Stimulated activated CD4-positive, alpha-beta T cell treated with anti-CD3 and anti-CD28 coated beads, Interleukin-12 subunit alpha, Interleukin-12 subunit beta, amount 100 ng/mL, for 48 hours (primary cell): Measurements from ENCODE around the gene ATP2A1.
"Not testable (repeated sequence)": the region's sequence is repeated elsewhere in the genome, so short reads cannot be mapped to it uniquely, and the experiment has no call there.

Source experiments
- DNase-seq, 3 donors: peaks; one replicate each; pipeline ENCODE4 v3.0.0-alpha.2; 2020; ENCODE audit warnings: low read depth in 2 of 3, low spot score in 1 of 3

ATP2A1 gene

GRCh38 chr16:28880955-28881354 is 2.7 kb downstream of the ATP2A1 start:
- DNase-seq, result no peak

- DNase-seq, result not testable (repeated sequence)
Measured at GRCh38 chr16:28881565-28881964, 3.3 kb downstream of the ATP2A1 start.

DNA sequence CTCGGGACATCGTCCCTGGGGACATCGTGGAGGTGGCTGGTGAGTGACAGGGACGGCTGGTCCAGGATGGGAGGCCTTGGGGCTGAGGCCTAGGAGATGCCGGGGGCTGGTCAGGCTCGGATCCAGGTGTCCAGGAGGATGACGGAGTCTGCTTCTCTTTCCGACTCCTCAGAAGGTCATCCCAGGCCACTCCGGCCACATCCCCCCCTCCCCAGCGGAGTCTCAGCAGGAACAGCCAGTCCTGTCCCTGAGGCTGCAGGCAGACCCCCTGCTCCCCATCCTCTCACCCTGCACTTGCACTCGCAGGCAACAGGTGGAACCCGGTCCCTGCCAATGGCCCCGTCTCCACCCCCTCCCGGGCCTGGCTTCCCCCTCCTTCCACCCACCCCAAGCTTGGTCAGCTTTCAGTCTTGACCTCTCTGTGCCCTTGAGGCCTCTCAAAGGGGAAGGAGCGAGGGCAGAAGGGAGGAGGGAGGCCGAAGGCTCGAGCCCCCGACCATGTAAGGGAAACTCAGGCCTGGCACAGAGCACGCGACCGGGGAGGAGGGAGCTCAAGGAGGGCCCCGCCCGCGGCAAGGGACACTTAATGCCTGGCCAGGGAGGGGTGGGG is 4.4 kb downstream of the ATP2A1 start:
- no peak for DNase-seq

- DNase-seq, result no peak
Measured at GRCh38 chr16:28883221-28883996, 5.1 kb downstream of the ATP2A1 start.

GRCh38 chr16:28884045-28884444 is 5.8 kb downstream of the ATP2A1 start:
- no peak for DNase-seq

- DNase-seq, result no peak
Measured at GRCh38 chr16:28886945-28887344, 8.7 kb downstream of the ATP2A1 start.

- not testable (repeated sequence) for DNase-seq
Measured at GRCh38 chr16:28890355-28890754, 12.1 kb downstream of the ATP2A1 start.

DNA sequence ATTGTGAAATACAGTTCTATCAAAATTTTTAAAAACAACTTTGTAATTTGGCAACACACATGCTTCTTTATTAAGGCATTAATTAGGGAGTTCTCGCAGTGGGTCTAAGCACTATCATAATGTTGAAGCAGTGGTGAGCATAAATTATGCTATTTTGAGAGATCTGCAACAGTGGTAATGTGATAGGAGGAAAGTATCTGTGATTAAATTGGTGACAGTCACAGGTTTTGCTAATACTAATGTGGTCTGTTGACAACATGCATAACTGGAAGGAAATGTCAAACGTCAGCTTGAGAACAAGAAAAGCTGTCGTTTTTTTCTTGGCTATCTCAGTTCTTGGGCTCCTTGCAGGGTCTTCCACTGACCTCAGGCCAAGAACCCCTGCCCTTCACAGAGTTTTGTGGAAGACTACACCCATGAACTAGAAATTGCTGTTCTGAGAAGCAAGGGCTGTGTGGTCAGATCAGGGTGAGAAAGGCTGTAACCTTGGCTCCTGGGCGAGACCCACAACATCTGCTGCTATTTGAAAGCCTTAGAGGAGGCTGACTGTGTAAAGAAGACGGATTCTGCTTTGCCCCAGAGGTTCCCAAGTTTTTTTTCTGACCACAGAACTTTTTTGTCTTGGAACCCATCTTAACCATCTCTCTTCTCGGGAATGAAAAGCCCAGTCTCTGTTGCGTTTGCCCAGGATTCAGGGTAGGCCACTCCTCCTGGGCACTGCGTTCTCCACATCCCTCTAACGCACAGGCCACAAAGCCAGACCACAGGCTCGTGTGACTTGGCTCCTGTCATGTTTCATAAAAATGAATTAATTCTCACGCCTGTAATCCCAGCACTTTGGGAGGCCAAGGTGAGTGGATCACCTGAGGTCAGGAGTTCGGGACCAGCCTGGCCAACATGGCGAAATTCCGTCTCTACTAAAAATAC is 13.9 kb downstream of the ATP2A1 start:
- no peak for DNase-seq

- no peak for DNase-seq
Measured at GRCh38 chr16:28893291-28893690, 15.0 kb downstream of the ATP2A1 start.

DNA sequence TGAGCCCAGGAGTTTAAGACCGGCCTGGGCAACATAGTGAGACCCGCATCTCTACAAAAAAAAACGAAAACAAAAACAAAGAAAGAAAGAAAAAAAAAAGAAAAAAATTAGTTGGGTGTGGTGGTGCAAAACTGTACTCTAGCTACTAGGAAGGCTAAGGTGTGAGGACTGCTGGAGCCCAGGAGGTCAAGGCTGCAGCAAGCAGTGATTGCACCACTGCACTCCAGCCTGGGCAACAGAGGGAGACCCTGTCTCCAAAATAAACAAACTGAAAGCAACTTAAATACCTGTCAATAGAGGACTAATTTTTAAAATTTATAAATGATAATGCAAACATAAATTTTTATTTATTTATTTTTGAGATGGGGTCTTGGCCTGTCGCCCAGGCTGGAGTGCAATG is 17.3 kb downstream of the ATP2A1 start:
- no peak for DNase-seq

GRCh38 chr16:28897826-28898225 is 19.5 kb downstream of the ATP2A1 start:
- no peak for DNase-seq

DNA sequence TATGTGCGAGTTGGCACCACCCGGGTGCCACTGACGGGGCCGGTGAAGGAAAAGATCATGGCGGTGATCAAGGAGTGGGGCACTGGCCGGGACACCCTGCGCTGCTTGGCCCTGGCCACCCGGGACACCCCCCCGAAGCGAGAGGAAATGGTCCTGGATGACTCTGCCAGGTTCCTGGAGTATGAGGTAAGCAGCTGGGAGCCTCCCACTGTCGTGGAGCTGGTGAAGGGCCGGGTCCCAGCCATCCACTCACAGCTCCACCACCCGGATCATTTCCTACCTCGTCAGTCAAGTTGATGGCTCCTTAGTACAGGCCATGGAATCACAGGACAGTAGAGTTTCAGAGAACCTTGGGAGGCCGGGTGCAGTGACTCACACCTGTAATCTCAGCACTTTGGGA is 20.0 kb downstream of the ATP2A1 start:
- no peak for DNase-seq

DNA sequence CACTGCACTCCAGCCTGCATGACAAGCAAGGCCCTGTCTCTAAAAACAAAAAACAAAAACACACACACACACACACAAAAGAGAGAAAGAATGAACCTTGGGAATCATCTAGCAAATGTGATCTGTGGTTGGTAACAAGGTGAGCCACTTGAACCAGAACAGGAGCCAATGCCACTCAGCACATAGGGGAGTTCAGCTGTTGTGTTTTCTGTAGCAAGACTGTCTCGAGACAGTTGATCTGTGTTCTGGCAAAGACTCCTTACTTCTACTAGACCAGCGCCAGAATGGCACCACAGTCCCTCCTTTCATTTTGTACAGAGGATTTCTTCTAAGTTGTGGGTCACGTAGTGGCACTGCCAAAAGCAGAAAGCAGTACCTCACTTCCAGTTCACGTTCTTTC is 20.7 kb downstream of the ATP2A1 start:
- no peak for DNase-seq

DNA sequence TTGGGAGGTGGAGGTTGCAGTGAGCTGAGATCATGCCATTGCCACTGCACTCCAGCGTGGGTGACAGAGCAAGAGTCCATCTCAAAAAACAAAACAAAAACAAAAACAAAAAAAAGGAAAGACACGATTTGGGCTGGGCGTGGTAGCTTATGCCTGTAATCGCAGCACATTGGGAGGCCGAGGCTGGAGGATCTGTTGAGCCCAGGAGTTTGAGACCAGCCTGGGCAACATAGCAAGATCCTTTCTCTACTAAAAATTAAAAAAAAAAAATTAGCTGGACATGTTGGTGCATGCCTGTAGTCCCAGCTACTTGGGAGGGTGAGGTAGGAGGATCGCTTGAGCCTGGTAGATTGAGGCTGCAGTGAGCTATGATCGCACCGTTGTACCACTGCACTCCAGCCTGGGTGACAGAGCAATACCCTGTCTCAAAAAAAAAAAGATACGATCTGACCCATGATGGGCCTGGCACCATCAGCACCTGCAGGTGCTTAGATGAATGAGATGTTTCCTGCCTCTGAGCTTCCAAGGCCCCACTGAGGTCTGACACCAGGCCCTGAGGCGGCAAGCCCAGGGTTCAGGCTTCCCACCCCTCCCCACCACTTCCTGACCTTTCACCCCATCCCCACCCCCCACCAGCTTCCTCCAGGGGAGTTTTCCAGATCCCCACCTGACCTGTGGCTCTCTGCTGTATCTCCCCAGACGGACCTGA is 21.7 kb downstream of the ATP2A1 start:
- no peak for DNase-seq

- DNase-seq, result no peak
Measured at GRCh38 chr16:28900601-28901000, 22.3 kb downstream of the ATP2A1 start.

DNA sequence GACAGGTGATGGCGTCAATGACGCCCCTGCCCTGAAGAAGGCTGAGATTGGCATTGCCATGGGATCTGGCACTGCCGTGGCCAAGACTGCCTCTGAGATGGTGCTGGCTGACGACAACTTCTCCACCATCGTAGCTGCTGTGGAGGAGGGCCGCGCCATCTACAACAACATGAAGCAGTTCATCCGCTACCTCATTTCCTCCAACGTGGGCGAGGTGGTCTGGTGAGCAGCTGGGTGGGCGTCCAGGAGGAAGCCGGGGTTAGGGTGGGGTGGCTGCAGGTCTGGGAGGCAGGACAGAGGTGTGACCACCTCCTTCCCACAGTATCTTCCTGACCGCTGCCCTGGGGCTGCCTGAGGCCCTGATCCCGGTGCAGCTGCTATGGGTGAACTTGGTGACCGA is 23.6 kb downstream of the ATP2A1 start:
- no peak for DNase-seq

- no peak for DNase-seq
Measured at GRCh38 chr16:28902909-28903308, 24.6 kb downstream of the ATP2A1 start.

GRCh38 chr16:28903344-28904042 is 25.2 kb downstream of the ATP2A1 start:
- DNase-seq, result no peak

DNA sequence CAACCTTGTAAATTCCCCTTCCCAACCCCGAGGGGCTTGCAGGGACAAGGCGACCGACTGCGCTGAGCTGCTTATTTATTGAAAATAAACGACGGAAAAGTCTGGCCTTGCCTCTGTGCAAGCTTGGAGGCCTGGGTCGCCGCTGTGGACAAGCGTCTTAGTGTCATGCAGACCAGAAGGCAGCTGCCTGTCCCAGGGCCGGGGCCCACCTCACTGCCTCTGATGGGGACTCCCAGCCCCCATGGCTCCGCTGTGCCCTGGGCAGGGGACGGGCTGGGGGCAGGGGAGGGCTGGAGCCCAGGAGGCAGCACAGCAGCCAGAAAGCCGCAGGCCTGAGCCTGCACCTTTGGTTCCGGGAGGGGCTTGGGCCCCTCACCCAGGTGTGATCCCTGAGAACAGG is 26.1 kb downstream of the ATP2A1 start:
- DNase-seq, result no peak

GRCh38 chr16:28904828-28905227 is 26.5 kb downstream of the ATP2A1 start:
- DNase-seq, result no peak
